Stomach (tissue), 9 donors: Measurements from ENCODE around the gene VTI1A. TPM values are rescaled to one million over a fixed set of nuclear protein-coding genes. Genes with fewer than 3 reads are reported as not detected.
A peak's percentile ranks its signal among the peaks of the same experiment; 100 is the strongest.

Source experiments
- DNase-seq, 2 donors: peaks; one replicate each; pipeline versions ENCODE4 v3.0.0 to v3.0.0-alpha.2; 2013 to 2019
- H3K27ac ChIP-seq, 5 donors: fragments of 200-600 bp in 4 of 5; sonication (generic) in 4 of 5; one replicate each; pipeline ENCODE4 v1.5.1; 2013 to 2019; ENCODE audit warnings: mild to moderate bottlenecking in 1 of 5, moderate library complexity in 1 of 5
- H3K27me3 ChIP-seq, 3 donors: fragments of 200-600 bp; sonication (generic); one replicate each; pipeline ENCODE4 v1.5.1; 2017 to 2019; ENCODE audit warnings: mixed run types in 1 of 3
- H3K36me3 ChIP-seq, 4 donors: fragments of 200-600 bp; sonication (generic); 1 replicate in 3 of 4; 2 replicates in 1 of 4; pipeline ENCODE4 v1.5.1; 2016 to 2019
- H3K4me1 ChIP-seq, 4 donors: fragments of 200-600 bp; sonication (generic); one replicate each; pipeline ENCODE4 v1.5.1; 2016 to 2019
- H3K4me3 ChIP-seq, 4 donors: fragments of 200-600 bp; sonication (generic) in 3 of 4; one replicate each; pipeline ENCODE4 v1.5.1; 2016 to 2019; ENCODE audit warnings: mild to moderate bottlenecking in 1 of 4
- H3K9me3 ChIP-seq, 4 donors: fragments of 200-600 bp; sonication (generic); one replicate each; pipeline ENCODE4 v1.5.1; 2016 to 2019
- CTCF ChIP-seq, 7 experiments: fragments of 450-650 bp in 4 of 7; fragments of 200-600 bp in 3 of 7; sonication (generic) in 3 of 7; IDR thresholded peaks; one replicate each; pipeline ENCODE4 v1.5.1; 2016 to 2019; ENCODE audit warnings: antibody characterized with exemption in 7 of 7, control low read depth in 2 of 7, mild to moderate bottlenecking in 1 of 7
- EP300 ChIP-seq: sonication (generic); formaldehyde crosslinking; IDR thresholded peaks from one replicate; pipeline ENCODE4 v1.6.1; 2017; ENCODE audit warnings: antibody characterized with exemption
- POLR2A ChIP-seq, 4 donors: fragments of 450-650 bp; IDR thresholded peaks; one replicate each; pipeline ENCODE4 v1.6.1; 2016; ENCODE audit warnings: antibody characterized with exemption in 4 of 4, control low read depth in 2 of 4, mild to moderate bottlenecking in 1 of 4, moderate library complexity in 1 of 4
- POLR2AphosphoS5 ChIP-seq, 3 donors: sonication (generic); formaldehyde crosslinking; IDR thresholded peaks; one replicate each; pipeline ENCODE4 v1.6.1; 2016; ENCODE audit warnings: antibody characterized with exemption in 3 of 3
- WGBS, 5 donors: extraction: QIAGEN DNeasy Blood & Tissue Kit in 3 of 5; methylation state at CpG; one replicate each; pipeline versions ENCODE4 v1.1.5 to v1.1.7; 2013 to 2018; 5-methylcytosine and 5-hydroxymethylcytosine counted together
- intact Hi-C: fragments of 100-400 bp; cut with DNase I; formaldehyde crosslinking; loops from one replicate; pipeline ENCODE4 v1.15.1; 2023; ENCODE audit warnings: low total_unique reads
- polyA plus RNA-seq, 3 donors: library from polyadenylated mRNA; stranded (reverse); fragments of 200-250 nt; gene quantifications; one replicate each; pipeline ENCODE4 v1.2.3, GENCODE V29; 2013
- total RNA-seq, 5 donors: library from RNA; depleted of rRNA; stranded (reverse); fragments of >200 nt; gene quantifications; one replicate each; pipeline versions ENCODE4 v1.1.0 to v1.2.3, GENCODE V29; 2014 to 2016
- donor health status: healthy with polysubstance abuse.
- donor health status: Bipolar disorder and iron deficiency.
- donor health status: healthy.

The VTI1A gene
- total and polyA plus RNA-seq, 8 donors, result 6.5 to 222 (median 57.4) TPM

GRCh38 chr10:112809736-112810135 is 362.7 kb downstream of the VTI1A start:
- H3K4me1 ChIP-seq, result peaks cover 8 to 21% (median 13%) of the 10 kb centered on the region in 4 donors

GRCh38 chr10:112810711-112811151 is 363.7 kb downstream of the VTI1A start:
- peak overlapping the region in 1 of 5 donors; percentile 72 for H3K27ac ChIP-seq
- peaks cover 0 to 4% (median 0%) of the 10 kb centered on the region in 4 donors for H3K36me3 ChIP-seq
- DNase-seq, result no peak
- 74 to 87% (median 80%) methylated on average over 10 of the region's 10 CpGs for WGBS, 5 donors
- H3K27me3 ChIP-seq, result no peaks in the 10 kb centered on the region
- H3K4me1 ChIP-seq, result peaks cover 8 to 27% (median 12%) of the 10 kb centered on the region in 4 donors
- H3K4me3 ChIP-seq, result no peak overlapping the region
- intact Hi-C loops, result no loop called here
- no peaks in the 10 kb centered on the region for H3K9me3 ChIP-seq
- no peak for TF ChIP-seq POLR2A (IDR thresholded peaks at IDR 0.05)
- TF ChIP-seq POLR2AphosphoS5 (IDR thresholded peaks at IDR 0.05), result no peak
- TF ChIP-seq CTCF (IDR thresholded peaks at IDR 0.05), result no peak
- TF ChIP-seq EP300, result no peak

More at GRCh38 chr10:112809736-112810135, 362.7 kb downstream of the VTI1A start:
- H3K9me3 ChIP-seq, result no peaks in the 10 kb centered on the region
- H3K4me3 ChIP-seq, result no peak overlapping the region
- intact Hi-C loops, result no loop called here
- H3K27ac ChIP-seq, result no peak overlapping the region
- WGBS, 5 donors, result 92 to 98% (median 96%) methylated on average over 4 of the region's 4 CpGs
- H3K27me3 ChIP-seq, result no peaks in the 10 kb centered on the region
- no peak for DNase-seq
- H3K36me3 ChIP-seq, result no peaks in the 10 kb centered on the region
- TF ChIP-seq POLR2AphosphoS5 (IDR thresholded peaks at IDR 0.05), result no peak
- no peak for TF ChIP-seq POLR2A (IDR thresholded peaks at IDR 0.05)
- no peak for TF ChIP-seq EP300

- peak overlapping the region in 4 of 5 donors; percentile 47 to 72 (median 55) for H3K27ac ChIP-seq
- H3K4me3 ChIP-seq, result no peak overlapping the region
- no peaks in the 10 kb centered on the region for H3K9me3 ChIP-seq
- 29 to 39% (median 31%) methylated on average over 14 of the region's 14 CpGs for whole genome bisulfite sequencing, 5 donors
- TF ChIP-seq POLR2AphosphoS5 (IDR thresholded peaks at IDR 0.05) (peak in 2 of 3 donors; percentile 54 to 86), EP300 (no peak), CTCF (IDR thresholded peaks at IDR 0.05) (no peak)
- intact Hi-C loops, result no loop called here
- peaks cover 0 to 4% (median 0%) of the 10 kb centered on the region in 4 donors for H3K36me3 ChIP-seq
- no peaks in the 10 kb centered on the region for H3K27me3 ChIP-seq
- peak; percentile 75 to 80 for DNase-seq
- peaks cover 8 to 27% (median 12%) of the 10 kb centered on the region in 4 donors for H3K4me1 ChIP-seq
Observed at GRCh38 chr10:112811741-112812551, 364.9 kb downstream of the VTI1A start.

GRCh38 chr10:112812586-112812985 is 365.6 kb downstream of the VTI1A start:
- Histone ChIP-seq H3K27me3 (no peaks in the 10 kb centered on the region), H3K36me3 (peaks cover 0 to 4% (median 0%) of the 10 kb centered on the region in 4 donors), H3K4me1 (peaks cover 8 to 27% (median 12%) of the 10 kb centered on the region in 4 donors), H3K27ac (peak overlapping the region in 1 of 5 donors; percentile 72), H3K9me3 (no peaks in the 10 kb centered on the region), H3K4me3 (no peak overlapping the region)
- intact Hi-C loops, result no loop called here
- WGBS, 5 donors, result 80 to 90% (median 85%) methylated on average over 3 of the region's 3 CpGs
- TF ChIP-seq POLR2AphosphoS5 (IDR thresholded peaks at IDR 0.05) (no peak), EP300 (no peak), CTCF (IDR thresholded peaks at IDR 0.05) (no peak), POLR2A (IDR thresholded peaks at IDR 0.05) (no peak)
- no peak for DNase-seq
